HG03025 (cell line): ENCODE measurements around the gene SMYD1.

Experiments used
- ATAC-seq: cut with Tn5 transposase; IDR thresholded peaks from one replicate; pipeline ENCODE4 v1.9.1; 2021; ENCODE audit warnings: mild to moderate bottlenecking, moderate library complexity; ENCODE audit not compliant: unreplicated experiment, low FRiP score

Gene SMYD1

DNA sequence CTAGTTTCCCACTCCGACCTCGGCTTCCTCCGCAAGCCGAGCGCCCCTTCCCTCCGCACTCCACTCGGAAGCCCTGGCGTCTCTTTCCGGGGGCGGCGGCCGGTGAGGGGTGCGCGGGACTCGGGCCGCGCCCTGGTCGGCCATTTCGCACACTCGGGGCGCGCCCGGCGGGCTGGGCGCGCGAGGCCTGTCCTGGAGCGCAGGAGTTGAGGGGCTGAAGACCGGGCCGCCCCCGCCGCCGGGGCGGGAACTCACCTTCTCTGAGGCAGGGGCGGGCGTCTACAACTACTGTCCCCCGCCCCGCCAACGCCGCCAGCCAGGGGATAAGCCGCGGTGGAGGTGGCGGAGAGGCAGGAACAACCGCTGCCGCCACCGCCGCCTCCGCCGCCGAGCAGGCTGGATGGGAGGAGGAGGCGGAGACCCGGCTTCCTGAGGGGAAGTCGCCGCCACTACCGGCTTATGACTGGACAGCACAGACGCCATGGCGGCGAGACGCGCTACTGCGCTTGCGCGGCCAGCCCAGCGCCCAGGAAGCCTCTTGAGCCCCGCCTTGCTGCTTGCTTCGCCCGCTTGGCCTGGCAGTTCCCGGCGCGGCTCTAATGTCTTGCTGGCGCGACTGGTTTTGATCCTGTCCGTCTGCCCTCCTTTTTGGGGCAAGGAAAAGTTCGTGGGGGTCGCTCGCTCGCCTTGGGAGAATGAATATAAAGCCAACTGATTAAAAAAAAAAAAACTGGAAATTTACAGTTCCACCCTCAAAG is 12.1 kb upstream of the SMYD1 start, which contains the start of gene KRCC1:
Gene KRCC1, minus strand, starts transcription at position 413 of the 758 bp plus-strand sequence. CDS start 27,220 bp downstream, outside the sequence.
- peak; percentile 95 for ATAC-seq

DNA sequence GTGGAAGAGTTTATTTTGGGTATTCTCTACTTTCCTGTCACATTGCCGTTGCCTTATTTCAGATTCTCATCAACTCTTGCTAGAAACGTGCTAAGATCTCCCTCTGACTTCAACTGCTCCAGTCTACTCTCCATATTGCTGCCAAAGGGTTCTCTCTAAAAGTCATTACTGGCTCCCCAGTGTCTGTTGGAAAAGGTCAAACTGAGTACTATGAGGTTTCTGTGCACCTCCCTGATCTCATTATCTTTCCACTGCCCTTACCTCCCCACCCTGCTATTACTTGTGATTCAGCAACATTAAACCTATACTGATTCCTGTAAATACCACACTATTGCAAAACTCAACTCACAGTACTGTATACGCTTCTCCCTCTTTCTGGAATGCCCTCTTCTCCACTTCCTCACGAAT is 10.2 kb upstream of the SMYD1 start:
- no peak for ATAC-seq

DNA sequence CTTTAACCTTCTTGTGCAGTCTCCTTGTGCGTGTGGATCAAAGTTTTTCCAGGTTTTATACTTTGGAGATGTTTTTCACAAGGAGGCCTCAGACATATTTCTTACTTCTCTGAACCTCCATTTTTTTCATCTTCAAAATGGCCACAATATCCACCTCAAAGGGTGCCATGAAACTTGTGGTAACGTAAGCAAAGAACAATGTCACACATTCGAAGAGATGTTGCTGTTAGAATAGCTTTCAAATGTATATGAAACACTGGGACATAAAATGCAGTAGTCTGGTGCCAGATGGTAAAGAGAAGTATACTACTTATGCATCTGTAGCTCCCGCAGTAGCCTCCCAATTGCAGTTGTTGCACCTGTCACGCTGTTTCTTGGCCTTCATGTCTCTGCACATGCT is 9.4 kb upstream of the SMYD1 start:
- ATAC-seq, result no peak

DNA sequence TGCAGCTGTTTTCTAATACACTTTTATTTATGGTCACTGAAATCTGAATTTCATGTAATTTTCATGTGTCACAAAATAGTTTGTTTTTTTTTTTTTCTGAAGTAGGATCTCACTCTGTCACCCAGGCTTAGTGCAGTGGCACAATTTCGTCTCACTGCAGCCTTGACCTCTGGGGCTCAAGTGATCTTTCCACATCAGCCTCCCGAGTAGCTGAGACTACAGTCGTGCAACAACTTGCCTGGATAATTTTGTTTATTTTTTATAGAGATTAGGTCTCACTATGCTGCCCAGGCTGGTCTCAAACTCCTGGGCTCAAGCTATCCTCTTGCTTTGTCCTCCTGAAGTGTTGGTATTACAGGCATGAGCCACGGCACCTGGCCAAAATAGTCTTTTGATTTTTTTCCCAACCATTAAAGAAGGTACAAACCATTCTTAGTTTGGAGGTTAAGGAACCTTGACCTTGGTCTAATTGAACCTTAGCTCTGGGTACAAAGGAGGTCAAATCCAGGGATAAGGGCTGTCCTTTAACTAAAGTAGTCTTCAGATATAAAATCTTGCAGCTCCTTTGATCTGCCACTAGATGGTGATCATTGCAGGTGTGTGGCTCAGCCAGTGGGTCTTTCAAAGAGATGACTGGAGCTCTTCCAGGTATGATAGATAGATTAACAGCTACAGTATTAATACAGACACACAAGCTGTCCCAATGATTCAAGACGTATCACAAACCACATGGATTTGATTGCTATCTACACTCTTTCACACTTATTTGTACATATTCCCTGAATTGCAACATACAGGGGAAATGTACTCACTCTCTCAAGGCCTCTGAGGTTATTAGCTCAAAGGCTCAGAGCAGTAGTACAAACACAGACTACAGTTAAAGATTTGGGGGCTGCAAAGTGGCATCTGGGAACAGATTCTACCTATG is 7.4 kb upstream of the SMYD1 start:
- ATAC-seq, result no peak

DNA sequence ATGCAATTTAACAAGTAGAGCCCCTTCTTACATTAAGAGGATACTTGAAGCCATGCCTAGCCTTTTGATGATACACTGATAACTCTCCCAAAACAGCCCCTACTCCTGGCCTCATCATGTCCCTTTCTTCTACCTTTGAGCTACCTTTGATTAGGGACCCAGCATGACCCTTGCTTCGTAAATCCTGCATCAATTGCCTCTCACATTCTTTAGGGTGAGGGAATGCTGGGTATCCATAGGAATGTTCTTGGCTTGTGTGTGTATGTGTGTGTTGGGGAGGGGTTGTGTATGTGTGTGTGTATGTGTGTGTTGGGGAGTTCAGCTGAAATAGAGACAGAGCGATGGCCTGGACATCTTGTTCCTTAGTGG is 6.7 kb upstream of the SMYD1 start:
- ATAC-seq, result no peak

- no peak for ATAC-seq
These were observed 6.3 kb upstream of the SMYD1 start for GRCh38 chr2:88061295-88061694.

- ATAC-seq, result no peak
These were observed 1.1 kb upstream of the SMYD1 start for GRCh38 chr2:88066543-88066942.

- ATAC-seq, result no peak
These were observed 436 bp upstream of the SMYD1 start for GRCh38 chr2:88067189-88067588.

GRCh38 chr2:88068044-88068443 is 419 bp downstream of the SMYD1 start:
- no peak for ATAC-seq

DNA sequence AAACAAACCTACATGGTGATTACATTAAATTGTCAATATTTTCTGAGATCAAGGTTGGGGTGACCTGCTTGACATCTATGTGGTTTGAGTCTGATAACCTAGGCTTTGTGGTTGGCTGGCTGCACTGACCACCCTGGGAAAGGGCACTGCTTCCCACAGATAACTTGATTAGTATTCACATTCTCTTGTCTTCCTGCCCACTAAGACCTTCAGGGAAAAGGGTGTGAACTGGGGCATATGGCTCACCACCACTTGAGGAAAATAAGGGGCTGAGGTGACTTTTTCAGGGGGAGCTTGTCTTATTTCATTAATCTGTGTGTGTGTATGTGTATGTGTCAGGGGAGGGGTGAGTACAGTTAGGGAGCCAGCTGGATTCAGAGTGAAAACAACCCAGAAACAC is 1.5 kb downstream of the SMYD1 start:
- ATAC-seq, result no peak

- ATAC-seq, result no peak
These were observed 2.4 kb downstream of the SMYD1 start for GRCh38 chr2:88070055-88070454.

DNA sequence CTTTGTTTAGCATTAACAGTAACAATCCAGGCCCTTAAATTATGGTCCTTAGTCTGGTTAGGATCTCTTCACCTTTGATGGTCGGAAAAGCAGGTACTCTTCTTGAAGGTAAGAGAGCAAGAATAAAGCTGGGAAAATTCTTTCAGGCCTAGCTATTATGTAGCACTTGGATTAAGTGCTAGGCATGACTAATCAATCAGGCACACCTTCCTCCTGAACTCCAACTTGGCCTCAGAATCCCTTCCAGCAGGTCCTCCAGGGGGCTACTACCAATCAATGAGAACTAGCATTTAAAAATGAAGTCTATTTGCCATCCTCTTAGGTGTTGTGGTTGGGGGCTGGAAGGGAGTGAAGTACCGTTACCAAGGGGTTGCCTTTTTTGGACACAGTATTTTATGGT is 3.7 kb downstream of the SMYD1 start:
- ATAC-seq, result no peak

GRCh38 chr2:88074150-88074549 is 6.5 kb downstream of the SMYD1 start:
- ATAC-seq, result no peak

GRCh38 chr2:88074854-88075292 is 7.2 kb downstream of the SMYD1 start:
- no peak for ATAC-seq

GRCh38 chr2:88077080-88077479 is 9.5 kb downstream of the SMYD1 start:
- no peak for ATAC-seq

GRCh38 chr2:88078643-88079172 is 11.1 kb downstream of the SMYD1 start:
- no peak for ATAC-seq

DNA sequence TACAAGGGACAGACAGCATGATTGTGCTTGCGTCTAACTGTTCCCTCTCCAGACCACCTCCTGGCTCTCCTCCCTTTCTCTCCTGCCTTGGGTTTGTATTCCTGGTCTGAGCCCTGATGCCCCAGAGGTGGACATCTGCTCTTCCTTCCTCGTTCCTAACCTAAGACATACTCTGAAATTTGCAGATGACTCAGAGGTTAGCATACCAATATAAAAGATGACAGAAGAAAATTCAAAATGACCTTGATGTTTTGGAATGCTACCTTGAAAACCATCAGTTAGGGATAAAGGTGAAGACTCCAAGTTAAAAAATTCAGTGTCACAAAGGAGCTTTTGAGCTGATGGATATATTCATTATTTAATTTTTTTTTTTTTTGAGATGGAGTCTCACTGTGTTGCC is 12.9 kb downstream of the SMYD1 start:
- no peak for ATAC-seq

DNA sequence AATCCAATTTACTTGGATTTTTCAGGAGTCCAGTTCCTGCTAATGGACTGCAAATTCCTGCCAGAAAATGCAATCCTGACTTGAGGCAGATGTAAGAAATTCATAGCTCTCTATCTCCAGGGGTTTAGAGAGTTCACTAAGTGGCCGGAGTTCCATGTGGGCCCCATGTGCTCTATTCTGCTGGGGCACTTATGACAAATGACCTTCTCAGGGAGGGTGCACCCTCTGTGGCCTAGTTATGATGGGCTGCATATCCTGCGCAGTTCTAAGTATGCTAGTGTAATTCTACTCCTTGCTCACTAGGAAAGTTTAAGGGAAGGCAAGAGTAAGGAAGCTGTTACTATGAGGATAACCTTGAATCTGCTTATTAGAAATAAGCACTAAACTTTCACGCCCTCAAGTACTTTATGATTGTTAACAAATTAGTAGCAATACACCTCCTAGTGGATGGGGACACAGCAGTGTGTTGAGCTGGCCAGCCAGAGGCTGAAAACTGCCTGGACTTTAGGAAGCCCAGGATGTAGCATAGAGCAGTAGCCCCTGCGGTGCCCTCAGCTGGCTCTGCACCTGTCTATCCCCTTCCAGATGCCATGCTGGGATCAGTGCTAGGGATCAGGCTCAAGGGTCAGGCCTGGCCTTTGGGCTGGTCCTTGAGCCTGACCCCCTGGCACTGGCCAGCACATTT is 14.4 kb downstream of the SMYD1 start:
- no peak for ATAC-seq

DNA sequence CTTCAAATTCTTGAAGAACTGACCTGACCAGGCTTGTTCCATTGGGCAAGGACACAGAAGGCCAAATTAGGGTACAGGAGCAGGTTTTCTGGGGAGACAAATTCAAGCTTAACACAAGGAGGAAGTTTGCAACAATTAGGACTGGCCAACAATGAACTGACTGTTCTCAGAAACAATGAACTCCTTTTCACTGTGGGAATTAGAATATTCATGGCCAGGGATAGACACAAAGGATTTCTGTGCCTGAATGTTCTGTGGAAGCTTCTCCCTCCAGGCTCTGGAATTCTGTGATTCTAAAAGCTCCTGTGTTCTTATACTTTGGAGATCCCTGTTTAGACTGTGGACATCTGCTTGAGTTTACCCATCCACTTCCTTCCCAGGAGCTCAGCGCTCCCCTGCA is 15.2 kb downstream of the SMYD1 start:
- no peak for ATAC-seq

DNA sequence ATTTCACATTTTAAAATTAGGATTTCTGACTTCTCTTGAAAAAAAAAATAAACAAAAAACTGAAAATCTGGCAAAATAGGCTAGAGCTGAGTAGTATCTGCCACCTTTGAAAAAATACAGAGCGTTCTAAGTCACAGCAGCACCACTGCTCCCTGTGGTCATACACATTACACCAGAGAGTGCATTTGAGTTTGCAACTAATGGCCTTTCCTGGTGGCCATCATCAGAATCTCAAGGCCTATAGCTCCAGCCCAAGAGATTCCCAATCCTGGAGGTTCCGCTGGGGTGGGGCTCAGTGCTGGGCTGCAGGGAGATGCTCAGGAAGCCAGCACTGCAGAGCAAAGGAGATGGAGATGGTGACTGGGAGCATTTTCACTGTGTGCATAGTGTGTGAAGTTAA is 17.5 kb downstream of the SMYD1 start:
- no peak for ATAC-seq

DNA sequence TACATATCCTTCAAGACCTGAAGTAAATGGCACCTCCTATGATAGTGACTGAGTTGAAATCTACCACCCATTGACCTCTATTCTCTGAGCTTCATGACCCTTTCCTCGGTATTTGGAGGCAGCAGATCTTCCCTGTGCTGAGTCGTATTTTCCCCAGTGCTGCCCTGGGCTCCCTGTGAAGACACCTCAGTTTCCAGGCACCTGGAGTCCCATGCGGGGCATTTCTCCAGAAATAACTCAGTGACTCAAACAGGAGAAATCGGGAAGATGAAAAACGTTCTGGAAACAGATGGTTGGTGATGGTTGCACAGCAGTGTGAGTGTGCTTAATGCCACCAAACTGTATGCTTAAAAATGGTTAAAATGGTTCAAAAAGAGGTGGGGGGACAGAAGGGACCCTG is 18.0 kb downstream of the SMYD1 start:
- no peak for ATAC-seq
